Measurements from ENCODE around the gene KIF23.

Gene KIF23

DNA sequence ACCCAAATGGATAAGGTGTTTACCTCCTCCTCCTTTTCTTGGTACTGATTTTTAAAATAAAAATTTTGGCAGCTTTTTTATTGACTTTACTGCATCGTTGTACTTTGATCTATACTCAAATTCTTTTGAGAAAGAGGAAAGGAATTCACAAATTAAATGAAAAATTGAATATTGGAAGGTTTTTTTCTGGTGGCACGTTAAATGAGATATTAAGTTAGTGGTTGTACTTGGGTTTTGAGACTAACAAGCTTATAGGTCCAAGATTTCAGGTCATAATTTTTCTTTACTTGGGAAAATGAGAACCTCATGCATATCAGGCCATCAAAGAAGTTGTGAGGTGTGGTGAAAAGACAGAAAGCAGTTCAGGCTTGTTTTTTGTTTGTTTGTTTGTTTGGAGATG lies 52.6 kb downstream of the KIF23 start:
- DNase-seq (ENCODE audit: low read depth): no peak

DNA sequence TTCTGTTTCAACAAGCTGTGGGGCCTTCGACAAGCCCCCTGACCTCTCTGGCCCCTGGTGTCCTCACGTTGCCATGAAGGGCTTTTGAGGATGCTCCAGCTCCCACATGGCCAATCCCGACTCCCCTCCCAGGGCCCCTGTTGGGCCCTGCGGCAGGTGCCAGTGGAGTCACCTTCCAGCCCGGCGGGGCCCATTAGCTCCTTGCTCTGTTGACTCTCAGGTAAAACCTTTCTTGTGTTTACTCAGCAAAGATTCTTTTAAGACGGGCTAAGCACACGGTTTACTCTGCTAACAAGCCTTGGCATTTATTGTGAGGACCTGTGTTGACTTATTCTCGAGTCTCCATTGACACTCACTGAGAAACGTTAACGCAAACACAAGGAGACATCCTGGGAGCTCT lies 53.5 kb downstream of the KIF23 start:
- no peak for DNase-seq (ENCODE audit: low read depth)

DNA sequence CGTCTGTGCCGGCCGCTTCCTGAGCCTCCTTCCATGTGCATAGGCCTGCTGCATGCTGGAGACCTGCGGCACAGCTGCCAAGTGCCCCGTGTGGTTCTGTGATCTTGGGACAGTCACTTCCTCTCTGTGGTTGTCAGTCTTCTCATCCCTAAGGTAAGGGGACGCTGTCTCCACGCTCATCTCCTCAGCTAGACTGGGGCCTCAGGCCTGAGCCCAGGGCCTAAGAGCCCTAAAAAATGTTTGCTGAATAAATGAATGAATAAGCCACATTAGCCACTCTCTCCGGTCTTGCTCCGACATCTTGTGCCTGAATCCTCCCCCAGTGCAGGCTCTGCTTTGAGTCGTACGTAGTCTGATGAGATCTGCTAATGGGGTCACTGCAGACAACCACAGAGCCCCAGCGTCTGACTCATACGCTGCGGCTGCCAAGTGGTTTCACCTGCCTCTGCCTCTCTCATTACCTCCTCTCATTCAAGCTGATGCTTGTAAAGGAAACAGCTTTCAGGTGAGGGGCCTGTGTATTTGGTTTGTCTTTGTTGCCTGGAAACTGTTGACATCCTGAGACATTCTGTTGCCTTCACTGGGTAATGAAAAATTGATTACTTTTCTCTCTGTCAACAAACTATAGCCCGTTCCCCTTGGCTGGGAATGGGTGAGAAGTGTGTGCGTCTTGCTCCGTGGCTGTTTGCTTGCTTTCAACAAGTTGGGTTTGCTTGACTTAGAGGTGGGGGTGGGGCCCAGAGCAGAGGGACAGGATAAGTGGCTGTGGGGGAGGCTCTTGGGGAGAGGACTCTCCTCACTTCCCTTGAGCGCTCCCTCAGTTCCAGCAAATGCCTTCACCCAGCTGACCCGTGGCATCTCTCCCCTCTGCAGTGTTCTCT lies 54.3 kb downstream of the KIF23 start:
- DNase-seq (ENCODE audit: low read depth): peak; percentile 29

DNA sequence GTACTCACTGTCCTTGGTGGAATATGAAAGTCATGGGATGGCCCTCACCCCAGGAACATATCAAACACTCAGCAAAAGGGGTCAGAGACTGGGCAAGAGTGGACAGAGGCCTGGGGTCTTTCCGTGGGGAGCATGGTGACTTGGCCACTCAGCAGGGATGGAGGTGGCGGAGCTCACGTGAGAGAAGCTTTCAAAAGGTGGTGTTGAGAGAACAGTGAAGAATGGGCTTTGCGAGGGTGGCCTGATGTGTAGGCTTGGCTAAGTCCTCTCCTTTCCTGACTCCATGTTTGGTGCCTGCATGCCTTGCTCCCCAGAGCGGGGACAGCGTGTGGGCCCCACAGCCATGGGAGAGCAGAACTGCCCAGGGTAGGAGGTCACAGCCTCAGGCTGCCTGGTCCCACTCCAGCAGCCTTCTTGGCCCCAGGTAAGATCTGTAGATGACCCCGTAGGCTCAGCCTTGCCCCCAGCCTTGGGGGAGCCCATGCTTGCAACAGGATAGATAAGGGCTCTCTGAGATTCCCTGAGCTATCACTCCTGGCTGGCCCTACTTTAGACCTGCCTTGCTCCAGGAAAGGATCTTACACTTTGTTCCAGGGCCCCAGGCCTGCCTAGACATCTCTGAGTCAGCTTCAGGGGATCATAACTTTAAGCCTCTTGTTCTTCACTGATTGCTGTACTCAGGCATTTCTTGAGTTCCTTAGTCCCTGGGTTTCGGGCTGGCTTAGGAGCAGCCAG lies 55.5 kb downstream of the KIF23 start:
- DNase-seq (ENCODE audit: low read depth): no peak

DNA sequence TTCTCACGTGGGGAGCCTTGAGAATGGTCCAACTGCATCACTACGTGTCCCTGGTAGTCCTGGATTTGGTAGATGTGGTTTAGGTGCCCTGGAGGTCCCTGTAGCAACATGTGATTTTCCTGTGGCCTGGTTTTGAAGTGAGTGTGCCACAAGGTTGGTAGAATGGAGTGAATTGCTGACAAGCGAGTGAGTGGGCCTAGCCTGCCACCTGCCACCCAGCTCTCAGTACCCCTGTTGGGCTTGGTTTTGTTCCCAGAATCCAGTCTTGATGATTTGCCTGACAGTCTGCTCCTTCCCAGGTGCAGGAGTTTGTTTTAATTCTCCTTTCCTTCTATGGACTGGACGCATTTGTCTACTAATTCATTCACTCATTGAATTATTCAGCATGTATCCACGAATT lies 57.9 kb downstream of the KIF23 start:
- no peak for DNase-seq (ENCODE audit: low read depth)

DNA sequence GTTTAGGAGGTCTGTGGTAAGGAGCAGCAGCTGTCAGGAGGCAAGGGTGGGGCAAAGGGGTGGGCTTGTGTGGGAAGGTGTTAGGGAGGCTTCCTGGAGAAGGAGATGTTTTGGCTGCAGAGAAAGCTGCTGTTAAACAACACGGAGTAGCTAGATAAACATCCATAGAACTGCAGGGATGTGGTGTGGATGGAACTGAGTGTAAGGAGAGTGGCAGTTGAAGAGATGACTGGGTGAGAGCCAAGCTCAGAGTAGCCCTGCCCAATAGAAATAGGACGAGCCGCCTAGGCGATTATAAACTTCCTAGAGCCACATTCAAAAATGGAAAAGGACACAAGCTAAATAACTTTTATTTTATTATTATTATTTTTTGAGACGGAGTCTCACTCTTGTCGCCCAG lies 58.4 kb downstream of the KIF23 start:
- DNase-seq (ENCODE audit: low read depth): no peak

DNA sequence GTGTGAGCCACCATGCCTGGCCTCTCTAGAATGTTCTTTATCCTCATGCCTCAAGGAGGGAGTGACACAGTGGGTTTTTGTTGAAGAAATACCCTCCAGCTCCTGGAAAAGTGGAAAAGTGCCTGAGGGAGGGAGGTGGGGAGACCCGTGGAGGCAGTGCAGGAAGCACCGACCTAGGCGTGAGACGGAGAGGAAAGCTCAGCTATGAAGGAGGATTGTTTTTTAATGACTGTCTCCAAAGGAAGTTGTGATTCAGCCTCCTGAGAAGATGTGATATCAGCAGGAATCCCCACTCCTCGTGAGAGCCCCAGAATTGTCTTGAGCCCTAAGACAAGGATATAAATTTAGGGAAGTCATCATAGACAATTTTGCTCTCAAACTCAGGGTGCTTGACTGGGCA lies 60.1 kb downstream of the KIF23 start:
- no peak for DNase-seq (ENCODE audit: low read depth)

DNA sequence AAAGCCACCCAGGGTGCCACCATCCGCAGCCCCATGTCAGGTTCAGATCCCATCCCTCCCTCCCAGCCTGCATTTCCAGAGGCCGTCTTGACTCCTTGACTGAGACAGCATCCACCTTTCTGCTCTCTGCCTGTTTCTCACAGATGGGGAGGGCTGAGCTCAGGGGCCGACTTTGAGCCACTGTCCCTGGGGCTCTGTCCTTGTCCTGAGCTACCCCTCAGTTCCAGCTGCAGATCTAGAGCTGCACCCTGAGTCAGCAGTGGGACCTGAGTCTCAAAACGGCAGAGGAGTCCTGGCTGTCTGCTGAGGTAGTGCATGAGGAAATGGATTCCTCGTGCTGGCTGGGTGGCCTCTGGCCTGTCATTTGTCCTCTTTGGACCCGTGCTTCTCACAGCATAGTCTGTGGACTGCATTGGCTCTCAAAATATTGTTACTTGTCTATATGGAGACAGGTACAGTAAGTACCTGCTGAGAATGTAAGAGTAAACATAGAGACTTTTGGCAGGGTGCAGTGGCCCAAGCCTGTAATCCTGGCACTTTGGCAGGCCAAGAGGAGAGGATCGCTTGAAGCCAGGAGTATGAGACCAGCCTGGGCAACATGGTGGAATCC lies 60.8 kb downstream of the KIF23 start:
- DNase-seq (ENCODE audit: low read depth): no peak

DNA sequence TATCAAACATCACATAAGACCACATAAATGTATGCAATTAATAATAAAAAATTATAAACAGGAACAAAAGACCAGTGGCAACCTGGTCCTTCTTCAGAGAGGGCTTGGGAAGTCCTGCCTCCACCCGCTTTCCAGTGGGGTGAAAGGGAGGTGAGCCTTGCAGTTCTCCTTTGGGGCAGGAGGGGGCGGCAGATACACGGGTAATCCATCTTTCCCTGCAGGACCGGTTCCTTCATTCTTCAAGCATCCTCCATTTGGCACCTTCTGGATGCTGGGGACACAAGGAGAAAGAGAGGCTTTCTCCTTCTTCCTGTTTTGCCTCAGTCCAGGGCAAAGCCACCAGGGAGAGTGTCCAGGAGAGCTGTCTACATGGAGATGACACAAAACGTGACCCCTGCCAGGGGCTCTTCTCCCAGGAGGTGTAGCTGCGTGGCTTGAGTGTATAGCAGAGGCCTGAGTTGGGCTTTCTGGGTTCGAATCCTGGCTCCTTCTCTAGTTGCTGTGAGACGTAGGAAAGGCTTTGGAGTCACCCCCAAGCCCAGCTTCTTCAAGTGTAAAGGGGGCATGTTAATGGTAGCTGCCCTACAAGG lies 61.7 kb downstream of the KIF23 start:
- peak; percentile 39 for DNase-seq (ENCODE audit: low read depth)

DNA sequence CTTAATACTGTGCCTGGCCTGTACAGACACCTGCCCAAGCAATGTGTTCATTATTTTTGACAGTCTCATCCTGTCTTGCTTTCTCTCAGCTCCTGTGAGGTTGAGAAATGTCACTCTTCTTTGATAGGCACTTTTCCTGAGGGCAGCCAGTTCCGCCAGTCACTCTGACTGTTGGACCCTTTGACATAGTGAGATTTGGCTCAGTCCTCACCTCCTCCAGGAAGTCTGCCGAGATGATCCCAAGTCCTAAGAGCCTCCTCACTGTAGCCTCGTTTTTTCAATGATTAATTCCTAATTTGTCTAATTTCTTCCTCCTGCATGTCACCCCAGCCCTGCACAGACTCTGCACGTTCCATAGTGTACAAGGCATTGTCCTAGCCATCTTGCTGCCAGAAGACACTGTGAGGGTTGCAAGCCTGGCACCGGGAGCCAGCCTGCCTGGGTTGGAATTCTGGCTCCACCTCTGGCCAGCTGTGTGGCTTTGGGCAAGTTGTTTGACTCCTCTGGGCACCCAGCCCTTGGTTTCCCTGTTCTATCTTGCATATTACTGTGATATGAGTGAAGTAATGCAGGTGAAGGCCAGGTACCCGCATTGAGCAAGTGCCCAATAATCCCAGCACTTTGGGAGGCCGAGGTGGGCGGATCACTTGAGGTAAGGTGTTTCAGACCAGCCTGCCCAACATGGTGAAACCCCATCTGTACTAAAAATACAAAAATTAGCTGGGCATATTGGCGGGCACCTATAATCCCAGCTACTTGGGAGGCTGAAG lies 62.7 kb downstream of the KIF23 start:
- no peak for DNase-seq (ENCODE audit: low read depth)

DNA sequence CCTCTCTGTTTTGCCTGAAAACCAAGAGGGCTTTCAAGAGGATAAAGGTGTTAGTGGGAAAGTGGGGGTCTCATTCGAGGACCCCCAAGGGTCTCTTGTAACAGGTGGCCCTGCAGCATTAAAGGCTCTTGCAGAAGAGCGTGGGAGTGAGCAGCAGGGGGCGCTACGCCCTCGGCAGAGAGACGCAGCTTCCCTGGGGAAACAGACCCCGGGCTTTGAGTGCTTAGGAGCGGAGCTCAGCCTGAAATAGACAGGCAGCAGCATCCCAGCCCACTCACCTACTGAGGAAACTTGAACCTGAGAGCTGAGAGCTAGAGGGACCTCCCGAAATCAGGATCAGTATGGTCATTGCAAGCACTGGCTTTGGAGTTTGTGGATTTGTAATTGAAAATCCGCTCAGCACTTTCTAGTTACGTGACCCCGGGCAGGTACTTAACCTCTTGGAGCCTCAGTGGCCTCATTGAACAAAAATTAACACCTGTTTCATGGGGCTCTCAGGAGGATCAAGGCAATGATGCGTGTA lies 64.2 kb downstream of the KIF23 start:
- DNase-seq (ENCODE audit: low read depth): peak; percentile 46

DNA sequence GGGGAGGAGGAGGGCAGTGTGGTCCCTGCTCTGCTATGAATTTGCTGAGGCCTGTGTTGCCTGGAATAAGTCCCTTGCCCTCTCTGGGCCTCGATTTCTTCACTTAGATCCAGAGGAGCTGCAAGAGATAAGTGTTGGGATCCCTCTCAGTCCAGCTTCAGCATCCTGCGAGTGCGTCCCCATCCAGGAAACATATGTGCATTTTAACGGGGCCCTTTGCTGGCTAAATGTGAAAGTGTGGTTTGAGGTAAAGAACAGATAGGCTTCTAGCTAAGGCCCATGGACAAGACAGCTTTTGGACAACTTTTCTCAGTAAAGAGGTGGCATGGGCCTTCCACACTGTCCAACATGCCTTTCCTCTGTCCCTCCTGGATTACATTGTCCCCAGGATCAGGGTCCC lies 64.9 kb downstream of the KIF23 start:
- no peak for DNase-seq (ENCODE audit: low read depth)

DNA sequence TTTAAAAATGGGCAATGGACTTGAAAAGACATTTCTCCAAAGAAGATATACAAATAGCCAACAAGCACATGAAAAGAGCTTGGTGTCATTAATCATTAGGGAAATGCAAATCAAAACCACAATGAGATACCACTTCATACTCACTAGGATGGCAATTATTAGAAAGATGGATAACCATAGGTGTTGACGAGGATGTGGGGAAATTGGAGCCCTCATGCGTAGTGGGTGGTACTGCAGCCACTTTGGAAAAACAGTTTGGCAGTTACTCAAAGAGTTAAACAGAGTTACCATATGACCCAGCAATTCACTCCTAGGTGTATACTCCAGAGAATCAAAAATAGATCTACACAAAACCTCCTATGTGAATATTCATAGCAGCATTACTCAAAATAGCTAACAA lies 65.8 kb downstream of the KIF23 start:
- DNase-seq (ENCODE audit: low read depth): no peak

DNA sequence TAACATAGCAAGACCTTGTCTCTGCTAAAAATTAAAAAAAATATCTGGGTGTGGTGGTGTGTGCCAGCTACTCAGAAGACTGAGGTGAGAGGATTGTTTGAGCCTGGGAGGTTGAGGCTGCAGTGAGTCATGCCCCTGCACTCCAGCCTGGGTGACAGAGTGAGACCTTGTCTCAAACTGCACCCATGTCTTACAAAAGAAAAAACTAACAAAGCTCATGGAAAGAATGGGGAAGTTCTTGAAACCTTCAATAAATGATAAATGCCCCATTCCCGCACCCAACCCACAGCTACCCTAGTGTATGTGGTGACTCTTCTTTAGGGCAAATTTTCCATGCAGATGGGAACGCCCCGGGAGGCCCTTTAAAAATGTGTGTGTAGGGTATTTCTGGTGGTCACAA lies 66.8 kb downstream of the KIF23 start:
- DNase-seq (ENCODE audit: low read depth): no peak

DNA sequence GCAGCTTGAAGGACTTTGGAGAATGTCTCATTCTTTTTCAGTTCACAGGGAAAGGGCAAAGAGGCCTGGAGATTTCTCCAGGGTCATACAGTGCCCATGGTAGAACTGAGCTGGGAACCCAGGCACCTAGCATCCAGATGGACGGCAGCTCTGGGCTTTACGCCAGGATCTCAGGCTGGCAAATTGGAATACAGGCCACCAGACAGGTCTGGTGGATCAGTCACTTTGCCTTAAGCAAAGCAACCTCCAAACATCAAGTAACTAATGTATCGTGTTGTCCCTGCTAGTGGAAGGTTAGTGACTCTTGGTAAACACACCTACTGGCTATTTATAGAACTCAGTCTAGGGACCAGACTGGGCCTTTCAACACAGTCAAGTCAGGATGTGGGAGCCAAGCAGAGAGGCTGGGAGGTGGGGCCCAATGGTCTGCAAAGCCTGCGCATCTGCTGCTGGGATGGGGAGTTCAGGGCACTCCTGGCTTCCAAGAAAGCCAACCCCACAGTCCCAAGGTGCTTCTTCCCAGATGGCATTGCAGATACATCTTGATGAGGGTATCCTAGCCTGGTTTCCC lies 68.6 kb downstream of the KIF23 start:
- no peak for DNase-seq (ENCODE audit: low read depth)

DNA sequence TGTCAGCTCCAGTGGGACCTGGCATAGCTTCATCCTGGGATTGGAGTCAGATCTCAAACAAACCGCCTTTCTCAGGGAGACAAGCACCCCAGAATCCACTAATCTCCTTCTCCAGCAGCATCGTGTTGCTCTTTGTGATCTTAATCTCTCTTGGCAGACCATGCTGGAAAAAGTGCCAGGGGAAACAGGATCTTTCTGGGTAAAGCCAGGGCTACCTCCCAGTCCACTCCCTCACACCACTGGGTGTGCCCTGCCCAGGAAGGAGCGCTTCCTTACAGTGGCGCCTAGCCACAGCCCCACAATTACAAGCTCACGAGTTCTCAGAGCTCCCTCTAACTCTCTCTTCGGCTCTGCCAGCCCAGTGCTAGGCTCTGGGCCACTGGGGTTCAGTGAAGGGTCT lies 70.7 kb downstream of the KIF23 start:
- DNase-seq (ENCODE audit: low read depth): no peak

DNA sequence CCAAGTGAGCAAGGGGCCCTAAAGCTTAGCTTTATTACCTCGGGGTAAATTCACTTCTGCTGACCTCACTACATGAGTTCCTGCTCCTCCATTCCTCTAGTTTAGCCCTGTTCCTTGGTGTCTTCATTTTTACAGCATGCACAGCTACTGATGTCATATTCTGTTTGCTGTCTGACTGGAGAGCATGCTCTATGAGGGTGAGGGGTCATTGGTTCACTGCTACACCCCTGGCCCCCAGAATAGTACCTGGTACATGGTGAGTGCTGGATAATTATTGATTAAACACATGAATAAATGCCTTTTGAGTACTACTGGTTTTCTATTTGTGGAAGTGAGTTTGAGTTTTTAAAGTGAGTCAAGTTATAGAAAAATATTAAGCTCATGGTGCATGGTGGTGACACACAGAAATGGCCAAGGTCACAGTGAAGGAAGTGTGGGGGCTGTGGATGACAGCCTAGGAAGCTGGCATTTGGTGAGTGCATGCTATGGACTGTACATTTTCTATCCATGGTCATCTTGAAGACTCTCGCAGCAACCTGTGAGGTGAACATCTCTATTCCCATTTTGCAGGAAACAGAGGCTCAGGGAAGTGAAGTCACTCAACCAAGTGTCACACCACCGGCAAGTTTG lies 72.4 kb downstream of the KIF23 start:
- DNase-seq (ENCODE audit: low read depth): no peak

DNA sequence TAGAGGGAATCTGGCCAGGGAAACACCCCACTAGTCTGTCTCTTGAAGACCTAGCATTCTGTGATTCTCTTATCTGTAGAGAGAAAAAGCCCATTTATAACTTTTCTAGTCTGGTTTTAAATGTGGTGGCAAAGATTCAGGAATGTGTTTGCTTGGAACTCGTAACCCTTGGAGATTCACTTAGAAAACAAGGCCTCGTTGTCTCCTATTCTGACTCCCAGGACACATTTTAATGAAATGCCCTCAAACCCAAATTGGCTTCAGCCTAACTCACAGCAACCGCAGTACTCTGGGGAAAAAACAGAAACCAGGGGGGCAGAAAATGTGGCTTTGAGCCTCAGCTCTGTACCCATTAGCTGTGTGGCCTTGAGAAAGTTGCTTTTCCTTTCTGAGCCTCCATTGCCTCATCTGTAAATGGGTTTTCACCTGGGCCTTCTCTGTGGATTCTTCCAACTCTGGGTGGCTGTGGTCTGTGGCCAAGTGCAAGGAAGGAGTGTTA lies 75.0 kb downstream of the KIF23 start:
- no peak for DNase-seq (ENCODE audit: low read depth)

DNA sequence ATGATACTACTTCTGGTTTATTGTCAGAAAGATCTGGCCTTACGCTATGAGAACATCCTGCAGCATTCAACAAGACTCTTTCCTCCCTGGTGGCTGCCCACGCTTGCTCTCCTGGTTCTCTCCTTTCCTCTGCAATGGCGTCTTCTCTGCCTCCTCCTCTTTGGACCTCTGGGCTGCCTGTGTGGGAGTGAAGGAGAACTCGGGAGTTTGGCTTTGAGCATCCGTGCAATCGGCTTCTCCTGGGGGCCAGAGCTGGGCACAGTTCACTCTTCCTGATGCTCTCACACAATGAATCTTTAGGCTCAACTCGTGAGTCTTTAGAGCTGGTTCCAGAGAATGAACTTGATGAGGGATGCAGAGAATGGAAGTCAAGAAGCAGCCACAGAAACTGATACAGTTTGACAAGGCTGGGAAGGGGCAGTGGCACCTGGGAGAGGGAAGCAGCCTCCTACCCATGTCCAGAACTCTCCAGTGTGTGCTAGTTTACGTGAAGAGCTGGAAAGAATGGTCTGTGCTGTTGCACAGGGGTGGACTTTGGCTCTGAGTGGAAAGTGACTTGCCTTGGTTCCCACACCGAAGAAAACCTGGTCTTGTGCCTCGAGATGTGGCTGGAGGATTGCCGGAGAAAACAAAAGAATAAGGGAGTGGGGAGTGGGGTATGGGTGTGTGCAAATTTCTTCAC lies 76.3 kb downstream of the KIF23 start:
- no peak for DNase-seq (ENCODE audit: low read depth)

DNA sequence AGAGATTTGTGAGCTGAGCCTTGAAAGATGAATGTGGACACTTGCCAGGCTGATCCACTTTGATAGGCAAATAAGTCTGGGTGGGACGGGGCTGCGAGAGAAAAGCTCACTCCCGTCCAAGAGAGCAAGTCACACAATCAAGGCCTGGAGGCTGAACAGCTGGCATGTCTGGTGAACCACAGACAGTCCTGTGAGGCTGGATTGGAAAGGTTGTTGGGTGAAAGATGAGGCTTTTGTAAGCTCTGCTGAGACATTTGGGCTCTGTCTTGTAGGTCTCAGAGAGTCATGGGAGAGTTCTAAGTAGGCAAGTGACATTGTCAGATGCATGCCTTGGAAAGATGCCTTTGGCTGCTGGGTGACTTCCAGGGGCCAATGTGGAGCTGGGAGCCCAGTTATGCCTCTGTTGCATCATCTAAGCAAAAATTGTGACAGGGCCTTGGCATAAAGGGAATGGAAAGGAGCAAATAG lies 76.9 kb downstream of the KIF23 start:
- no peak for DNase-seq (ENCODE audit: low read depth)

All from CMK (cell line).